A204.1 (cell line): ENCODE data around the gene FAM149A.
A peak's percentile ranks its signal among the peaks of the same experiment; 100 is the strongest.

ENCODE experiments used
- FAIRE-seq: peaks from 2 replicates; lab custom pipeline; 2012; peaks lifted over from hg19 to GRCh38; lab: Jason Lieb, UNC

The FAM149A gene

DNA sequence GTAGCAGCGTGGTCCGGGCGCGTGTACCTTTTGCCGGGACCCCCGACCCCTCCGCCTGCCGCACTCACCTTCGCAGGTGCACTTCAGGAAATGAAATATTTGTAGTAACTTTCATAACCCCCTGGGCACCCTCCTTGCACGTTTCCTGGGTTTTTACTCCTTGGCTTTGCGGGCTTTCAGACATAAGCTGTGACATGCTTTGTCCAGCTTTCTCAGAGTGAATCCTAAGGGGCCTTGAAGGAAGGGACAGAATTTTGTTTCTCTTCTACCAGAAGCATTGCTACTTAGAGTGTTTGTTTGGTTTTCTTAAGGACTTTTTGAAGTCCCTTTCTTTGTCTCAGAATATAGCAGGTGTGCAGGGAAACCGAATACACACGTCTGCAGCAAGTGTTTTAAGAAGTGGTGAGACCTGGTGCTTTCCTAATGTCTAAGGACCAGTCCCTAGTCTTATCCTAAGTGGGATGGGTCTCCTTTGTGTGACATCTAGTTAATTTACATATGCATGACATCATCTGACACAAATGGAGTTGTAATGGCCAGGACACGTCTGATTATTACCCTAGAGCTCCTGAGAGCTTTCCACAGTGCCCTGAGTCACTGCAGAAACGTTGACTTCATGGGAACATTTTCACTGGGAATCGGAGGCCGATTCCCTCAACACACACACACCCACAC lies 1.3 kb downstream of the FAM149A start:
- no peak for FAIRE-seq

DNA sequence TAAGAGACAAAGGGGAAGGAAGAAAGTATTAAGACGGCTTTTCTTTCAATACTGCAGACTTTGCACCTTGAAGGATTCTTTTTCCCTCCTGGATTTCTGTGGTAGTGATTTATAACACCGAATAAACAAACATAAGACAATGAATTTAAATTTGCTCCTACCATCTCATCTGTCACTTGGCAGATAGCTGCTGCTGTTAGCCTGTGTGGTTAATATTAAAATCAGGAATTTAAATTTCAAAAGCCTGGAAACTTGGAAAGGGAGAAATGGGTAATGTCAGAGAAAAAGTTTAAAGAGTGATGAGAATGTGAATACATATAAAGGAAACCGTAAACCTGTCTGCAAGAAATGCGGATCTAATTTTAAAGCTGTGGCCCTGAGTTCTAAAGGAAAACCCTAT lies 3.4 kb downstream of the FAM149A start:
- no peak for FAIRE-seq

DNA sequence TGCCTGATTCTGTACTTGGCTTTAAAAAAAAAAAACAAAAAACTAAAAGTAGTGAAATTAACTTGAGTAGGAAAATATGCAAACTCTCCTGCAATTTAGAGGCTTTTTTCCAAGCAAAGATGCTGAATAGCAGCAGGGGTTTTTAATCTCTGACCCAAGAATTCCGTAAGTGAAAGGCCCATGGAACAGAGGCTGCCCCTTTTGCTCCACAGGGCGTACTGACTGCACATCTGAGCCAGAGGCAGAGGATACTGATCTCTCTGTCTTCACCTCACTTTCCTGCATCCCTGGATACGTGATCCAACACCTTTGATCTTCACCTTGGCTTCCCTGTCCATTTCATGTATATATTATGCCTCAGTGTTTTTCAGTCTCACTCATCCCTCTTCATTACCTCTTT lies 3.9 kb downstream of the FAM149A start:
- no peak for FAIRE-seq

DNA sequence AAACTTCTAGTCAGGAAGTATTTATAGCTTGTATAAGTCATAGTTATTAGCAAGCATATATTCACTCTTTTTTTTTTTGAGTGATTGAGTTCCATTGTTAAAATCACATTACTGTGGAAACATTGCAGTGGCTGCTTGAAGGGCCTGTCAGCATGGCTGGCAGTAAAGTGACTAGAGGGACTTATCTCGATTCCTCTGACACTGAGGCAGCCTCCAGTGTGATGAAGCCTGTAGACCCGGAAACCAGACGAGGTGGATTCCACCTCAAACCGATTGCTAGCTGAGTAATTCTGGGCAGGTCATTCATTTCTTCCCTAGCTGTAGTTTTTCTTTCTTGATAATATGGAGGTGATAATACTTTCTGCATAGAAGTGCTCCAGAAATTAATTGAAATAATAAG lies 4.7 kb downstream of the FAM149A start:
- no peak for FAIRE-seq

DNA sequence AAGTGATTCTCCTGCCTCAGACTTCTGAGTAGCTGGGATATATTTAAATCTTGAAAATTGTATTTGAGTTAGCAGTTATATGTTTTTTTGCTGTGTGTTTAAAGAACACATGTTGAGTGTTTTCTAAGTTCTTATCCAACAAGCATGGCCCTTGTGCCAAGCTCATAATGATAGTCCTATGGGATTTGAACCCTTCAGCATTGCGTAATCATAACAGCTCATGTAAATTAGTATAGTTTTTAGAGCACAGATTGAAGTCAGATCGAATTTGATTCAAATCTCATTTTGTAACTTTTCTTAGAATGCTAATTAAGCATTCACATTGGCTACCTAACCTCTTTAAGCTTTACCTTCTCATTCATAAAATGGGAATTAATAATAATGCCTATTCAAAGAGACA lies 12.2 kb downstream of the FAM149A start:
- FAIRE-seq = no peak

DNA sequence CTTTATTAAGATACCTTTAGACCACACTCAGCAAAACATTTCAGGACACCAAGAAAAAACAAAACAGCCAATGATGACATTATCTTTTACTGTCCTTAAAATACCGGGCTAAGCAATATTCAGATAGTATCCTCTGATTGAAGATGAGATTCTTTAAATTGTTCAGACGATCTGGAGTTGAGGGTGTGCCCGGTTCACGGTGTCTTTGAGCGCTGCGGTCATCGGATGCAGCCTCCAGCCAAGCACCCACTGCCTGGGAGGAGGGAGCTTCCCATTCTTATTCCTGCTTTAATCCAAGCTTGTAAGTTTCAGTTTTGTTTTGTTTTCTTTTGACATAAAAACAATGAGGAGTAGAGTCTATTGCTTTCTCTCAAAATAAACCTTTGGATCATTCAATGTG lies 14.1 kb downstream of the FAM149A start:
- no peak for FAIRE-seq

DNA sequence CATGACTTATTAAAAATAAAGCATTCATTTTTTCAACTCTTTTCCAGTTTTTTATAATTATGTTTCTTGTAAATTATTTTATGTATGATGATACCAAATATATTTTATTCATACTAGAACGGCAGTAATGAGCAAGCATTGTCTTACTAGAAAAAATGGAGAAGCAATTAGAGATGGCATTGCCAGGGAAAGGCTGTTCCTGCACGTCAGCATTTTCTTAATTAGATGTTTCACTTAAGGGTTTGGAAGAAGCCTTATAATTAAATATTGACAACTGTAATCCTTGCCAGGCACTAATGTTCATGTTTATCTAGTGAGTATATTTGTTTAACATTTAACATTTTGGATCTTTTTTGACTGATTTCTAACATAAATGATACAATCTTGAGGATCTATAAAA lies 16.6 kb downstream of the FAM149A start:
- no peak for FAIRE-seq

DNA sequence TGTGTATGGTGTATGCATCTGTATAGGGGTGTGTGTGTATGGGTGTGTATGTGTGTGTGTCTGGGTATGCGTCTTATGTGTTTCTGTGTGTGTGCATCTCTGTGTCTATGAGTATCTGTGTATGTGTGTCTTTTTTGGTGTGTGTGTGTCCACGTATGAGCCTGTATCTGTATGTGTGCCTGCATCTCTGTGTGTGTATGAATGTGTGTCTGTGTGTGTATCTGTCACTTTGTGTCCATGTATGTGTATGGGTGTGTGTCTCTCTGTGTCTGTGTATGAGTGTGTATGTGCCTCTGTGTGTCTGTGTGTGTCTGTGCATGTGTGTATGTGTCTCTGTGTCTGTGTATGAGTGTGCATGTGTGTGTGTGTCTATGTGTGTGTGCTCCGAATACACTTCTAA lies 24.3 kb downstream of the FAM149A start:
- no peak for FAIRE-seq

DNA sequence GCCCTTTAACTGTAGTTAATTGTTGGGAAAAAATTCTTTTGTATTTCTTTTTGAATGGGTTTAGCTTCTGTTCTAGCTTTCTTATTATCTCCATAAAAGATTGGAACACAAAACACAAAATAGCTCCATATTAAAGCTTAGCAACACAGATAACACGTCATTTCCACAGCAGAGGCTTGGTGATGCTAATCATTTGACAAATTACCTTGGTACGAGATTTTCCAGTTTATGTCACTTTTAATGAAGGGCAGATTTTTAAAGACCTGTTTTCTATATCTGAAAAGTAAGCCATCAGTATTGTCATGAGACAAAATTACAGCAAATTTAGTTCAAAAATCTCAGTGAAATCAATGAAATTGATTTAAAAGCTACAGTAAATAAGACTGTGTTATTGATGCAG lies 27.4 kb downstream of the FAM149A start:
- FAIRE-seq = no peak

DNA sequence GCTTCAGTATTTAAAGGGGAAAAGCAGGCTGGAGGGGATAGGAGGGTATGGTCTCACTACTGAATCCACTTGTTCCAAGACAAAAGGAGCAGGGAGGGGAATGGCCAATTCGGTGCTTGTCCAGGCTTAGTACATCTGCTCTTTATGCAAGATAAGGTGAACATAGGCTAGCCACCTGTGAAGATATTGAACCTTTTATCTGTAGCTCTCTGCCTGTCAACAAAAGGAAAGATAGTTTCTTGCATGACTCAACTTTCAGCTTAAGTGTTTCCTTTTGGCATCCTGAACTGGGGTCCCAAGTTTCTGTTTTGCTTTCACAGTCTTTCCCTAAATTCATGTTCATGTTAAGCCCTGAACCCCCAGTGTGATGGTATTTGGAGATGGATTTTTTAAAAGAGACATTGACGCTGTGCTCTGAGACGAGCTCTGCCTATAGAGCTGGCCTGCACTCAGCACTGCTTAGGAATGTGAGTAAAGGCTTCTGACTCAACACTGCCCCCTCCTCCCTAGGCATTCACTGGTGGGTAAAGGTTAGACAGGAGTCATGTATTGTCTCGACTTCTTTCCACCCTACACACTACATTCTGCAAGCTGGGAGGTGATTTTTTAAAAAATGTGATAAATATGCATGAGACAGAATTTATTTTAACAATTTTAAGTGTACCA lies 28.2 kb downstream of the FAM149A start:
- FAIRE-seq = no peak

DNA sequence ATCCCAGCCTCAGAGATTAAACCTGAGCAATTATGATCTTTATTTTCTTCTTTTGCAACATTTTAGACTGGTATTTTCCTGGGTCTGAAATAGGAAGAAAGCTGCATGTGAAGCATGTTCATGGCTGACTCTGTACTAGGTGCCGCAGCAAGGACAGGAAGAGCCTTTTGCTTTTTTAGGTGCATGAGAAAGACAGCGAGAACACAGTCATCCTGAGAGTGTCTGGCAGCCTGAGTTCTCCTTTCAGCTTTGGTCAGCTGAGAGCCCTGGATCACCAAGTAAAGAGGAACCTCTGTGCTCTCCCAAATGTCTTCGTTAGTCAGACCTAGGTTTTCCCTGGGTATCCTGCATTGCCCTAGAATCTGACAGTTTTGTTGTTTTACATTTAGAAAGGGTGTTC lies 29.8 kb downstream of the FAM149A start:
- no peak for FAIRE-seq

DNA sequence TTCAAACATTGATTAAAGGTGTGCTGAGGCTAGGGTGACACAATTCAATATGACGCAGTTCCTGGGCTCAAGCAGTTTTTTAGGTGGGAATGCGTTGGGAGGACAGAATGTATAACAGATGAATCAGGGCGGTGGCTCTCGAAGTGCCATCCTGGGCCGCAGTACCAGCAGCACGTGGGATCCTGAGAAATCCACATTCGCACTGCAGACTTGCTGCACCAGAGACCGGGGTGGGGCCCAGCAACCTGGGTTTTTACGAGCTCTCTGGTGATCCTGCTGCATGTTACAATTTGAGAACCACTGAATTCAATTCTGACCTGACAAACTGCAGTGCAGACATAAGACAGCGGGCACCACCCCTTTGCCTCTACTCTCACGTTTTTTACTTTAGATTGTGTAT lies 30.4 kb downstream of the FAM149A start:
- FAIRE-seq = no peak

DNA sequence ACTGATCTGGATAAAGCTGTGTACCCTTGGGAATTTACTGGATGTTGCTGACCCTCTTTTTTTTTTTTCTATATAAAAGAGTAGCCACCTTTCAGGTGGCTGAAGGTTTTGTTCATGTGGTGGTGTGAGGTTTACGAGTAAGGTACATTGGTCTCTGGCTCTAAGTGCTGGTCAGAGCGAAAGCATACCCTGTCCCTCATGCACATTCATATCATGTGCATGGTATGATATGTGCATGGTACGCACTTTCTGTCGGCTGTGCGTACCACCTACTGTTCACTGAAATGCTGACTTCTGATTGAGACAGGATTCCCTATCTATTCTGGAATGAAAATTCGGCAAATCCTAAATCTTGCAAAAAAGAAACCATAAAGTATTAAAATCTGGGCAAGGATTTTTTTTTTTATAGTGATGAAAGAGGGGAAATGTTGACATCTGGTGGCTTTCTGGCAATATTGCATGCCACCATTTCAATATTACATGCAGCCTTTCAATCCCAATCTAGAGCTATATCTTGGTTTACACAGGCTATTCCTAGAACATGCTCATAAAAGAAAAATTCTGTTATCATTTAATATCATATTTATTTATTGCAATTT lies 32.8 kb downstream of the FAM149A start:
- FAIRE-seq = peak; percentile 98

DNA sequence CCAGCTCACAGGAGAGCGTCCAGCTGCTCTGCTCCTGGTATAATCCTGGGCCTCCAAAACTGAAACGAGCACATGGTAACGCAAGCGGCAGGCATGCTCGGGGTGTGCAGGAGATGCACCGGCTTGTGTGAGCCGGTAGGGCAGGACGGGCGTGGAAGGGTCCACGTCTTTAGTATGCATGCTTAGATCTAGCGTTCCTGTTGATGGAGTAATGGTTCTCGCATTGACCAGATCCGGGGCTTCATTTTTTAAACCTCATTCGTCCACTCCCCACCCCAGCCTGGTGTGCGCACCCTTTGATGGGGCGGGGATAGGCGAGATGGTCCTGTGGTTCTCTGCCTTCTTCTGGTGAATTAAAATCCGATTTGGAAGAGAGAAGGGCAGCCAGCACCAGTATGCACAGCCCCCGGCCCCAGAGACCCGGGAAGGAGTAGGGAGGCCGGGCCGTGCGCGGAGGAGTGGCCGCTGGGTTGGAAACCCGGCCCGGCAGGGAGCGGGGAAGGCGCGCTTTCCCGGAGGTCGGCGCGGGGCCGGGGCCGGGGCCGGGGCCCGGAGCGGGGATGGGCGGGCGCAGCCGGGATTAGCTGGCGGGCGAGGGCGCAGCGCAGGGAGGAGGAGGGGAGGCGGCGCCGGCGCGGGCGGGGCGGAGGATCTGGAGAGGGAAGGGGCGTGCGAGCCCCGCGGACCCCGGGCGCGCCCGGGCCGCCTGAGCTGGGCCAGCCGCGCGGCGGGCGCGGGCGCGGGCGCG lies 39.9 kb downstream of the FAM149A start:
- FAIRE-seq = no peak

DNA sequence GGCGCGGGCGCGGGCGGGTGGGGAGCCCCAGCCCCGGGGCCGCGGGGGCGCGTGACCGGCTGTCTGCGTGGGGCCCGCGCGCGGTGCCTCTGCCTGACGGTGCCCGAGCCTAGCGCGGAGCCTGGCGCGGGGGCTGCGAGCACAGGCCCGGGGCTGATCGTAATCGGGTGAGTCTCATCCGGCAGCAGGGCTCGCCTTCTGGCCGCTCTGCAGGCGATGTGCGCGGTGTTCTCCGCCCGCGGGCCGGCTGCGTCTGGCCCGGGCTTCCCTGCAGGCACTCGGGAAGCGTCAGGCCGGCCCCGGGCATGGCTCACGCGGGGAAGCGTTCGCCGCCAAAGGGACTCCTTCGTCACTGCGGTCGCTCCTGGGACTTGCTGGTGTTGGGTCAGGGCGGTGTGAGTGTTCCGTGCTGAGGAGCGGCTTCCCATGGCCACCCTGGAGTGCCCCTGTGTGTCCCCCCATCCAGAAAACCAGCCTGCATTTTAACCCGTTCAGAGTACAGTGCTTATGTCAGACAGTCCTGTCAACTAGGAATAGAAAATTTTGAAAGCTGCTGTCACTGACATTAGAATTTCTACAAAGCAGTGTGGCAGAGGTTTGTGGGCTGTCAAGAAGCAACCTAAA lies 40.6 kb downstream of the FAM149A start:
- no peak for FAIRE-seq

DNA sequence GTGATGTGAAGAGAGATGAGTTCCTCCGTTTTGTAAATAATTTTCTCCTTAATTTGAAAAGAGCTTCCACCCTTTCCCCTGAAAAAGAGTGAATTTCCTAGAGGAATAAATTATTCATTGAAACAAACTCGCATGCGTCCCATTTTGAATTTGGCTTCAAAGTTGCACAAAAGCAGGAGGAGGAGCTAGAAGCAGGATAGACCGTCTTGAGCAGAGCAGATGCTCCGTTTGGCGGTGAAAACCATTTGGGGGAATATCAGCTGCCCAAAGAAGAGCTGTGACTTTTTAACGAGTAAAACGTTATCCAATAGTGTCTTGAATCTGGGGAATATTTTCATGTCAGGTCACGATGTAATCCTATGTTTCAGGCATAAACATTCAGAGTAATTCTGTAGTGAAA lies 42.0 kb downstream of the FAM149A start:
- no peak for FAIRE-seq

DNA sequence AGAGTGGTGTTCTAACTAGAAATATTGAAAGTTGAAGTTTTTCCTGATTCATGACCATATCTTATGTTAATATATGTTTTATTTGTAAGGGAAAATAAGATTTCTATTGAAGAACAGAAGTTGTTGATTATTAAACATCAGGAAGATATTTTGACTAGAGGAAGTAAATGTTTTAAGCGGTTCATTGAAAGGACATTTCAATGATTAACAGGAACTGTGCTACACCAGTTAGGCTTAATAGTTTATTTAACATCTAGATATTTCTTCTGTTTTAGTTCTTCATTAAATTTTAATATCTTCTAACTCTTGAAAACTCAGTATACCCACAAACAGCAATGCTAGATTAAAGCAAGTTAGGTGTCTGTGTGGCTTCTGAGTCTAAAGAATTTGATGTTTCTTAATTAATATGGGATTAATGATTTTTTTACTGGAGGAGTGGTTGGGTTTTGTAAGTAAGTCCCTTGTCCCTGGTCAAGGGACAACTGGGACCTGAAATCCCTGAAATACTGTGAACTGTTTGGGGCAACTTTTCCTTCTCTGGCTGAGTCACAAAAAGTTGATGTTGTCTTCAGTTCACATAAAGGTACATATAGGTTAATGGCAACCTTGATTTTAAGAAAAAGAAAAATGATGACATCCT lies 44.0 kb downstream of the FAM149A start:
- peak; percentile 29 for FAIRE-seq

DNA sequence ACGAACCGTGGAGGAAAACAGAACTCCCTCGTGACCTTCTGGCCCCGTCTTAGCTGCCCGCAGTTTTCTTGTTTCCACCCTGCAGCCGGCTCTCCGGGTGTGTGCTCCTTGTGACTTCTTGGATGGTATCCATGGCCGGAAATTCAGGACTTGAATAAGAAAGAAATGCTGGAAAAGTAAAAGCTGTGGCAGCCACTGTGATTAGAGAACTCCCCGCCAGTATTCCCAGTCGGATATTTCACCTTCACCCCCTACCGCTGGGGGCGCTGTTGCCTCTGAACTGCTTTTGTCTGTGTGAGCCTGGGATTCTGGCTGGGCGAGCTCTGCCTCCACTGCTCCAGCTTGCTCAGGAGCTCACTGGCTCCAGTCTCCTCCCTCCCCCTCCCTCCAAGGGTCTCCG lies 45.4 kb downstream of the FAM149A start:
- no peak for FAIRE-seq

DNA sequence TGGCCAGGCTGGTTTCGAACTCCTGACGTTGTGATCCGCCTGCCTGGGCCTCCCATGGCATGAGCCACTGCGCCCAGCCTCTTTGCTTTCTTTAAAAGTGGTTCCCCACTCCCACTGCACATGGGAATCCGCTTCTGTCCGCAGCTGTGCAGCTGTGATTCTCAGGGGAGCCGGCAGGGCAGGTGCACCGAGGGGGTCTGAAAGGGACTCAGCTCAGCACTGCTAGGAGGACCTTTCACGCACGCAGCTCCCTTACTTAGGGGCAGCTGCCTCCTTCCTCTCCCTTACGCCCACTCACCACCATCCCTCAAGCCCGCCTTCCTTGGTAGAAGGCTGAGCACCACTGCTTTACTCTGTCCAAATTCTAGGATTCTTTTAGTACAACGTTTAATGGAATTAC lies 46.4 kb downstream of the FAM149A start:
- FAIRE-seq = no peak

DNA sequence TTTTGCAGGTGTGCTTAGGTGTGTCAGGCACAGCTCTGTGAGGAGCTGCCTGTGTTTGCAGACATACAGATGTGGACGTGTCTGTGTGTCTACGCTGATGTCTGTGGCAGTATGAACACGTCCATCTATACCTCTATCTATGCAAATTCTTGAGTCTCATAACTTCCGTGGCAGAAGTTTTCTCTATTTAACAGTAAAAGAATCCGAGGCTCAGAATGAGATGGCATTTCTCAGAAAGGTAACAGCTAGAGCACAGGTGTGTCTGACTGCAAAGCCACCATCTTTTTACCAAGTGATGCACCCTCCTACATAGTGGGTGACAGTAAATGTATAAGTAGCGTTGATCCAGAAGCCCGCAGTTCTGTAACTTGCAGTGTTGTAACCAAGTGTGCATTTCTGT lies 47.0 kb downstream of the FAM149A start:
- FAIRE-seq = no peak

DNA sequence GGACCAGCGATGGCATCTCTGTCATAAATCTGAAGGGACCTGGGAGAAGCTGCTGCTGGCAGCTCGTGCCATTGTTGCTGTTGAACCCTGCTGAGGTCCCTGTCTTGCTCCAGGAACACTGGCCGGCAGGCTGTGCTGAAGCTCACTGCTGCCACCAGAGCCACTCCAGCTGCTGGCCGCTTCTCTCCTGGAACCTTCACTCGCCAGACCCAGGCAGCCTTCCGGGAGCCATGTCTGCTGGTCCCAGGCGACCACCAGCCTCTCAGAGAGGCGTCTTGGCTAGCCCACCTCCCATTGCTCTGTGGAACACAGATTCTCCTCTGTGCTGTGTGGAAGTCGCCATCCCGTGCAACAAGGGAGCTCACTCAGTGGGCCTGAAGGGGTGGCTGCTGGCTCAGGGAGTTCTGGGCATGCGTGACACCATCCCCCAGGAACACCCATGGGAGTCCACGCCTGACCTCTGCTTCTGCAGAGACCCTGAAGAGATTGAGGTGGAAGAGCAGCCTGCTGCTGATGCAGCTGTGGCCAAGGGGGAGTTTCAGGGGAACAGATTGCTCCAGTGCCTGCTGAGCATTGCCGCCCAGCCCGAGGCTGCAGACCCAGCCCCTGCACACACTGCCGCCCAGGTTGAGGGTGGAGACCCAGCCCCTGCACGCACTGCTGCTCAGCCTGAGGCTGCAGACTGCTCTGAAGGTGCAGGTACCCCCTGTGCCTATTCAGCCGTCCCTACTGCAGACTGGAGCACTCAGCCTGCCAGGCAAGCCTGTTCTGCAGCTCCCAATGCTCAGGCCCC lies 53.7 kb downstream of the FAM149A start:
- FAIRE-seq = no peak
